Urinary bladder (tissue), 4 donors: ENCODE measurements around the gene SINHCAF. TPM values are rescaled to one million over a fixed set of nuclear protein-coding genes. Genes with fewer than 3 reads are reported as not detected.

Source experiments
- DNase-seq: peaks from one replicate; pipeline ENCODE4 v3.0.0-alpha.2; 2015; ENCODE audit errors: extremely low spot score
- H3K27ac ChIP-seq: one replicate; pipeline ENCODE4 v1.5.1; 2013; ENCODE audit warnings: low read depth, mild to moderate bottlenecking, moderate library complexity
- H3K36me3 ChIP-seq: one replicate; pipeline ENCODE4 v1.6.1; 2013; ENCODE audit warnings: mild to moderate bottlenecking, moderate library complexity; ENCODE audit not compliant: insufficient read depth
- H3K4me1 ChIP-seq: one replicate; pipeline ENCODE4 v1.6.1; 2013; ENCODE audit warnings: mild to moderate bottlenecking, moderate library complexity; ENCODE audit not compliant: insufficient read depth
- H3K4me3 ChIP-seq: one replicate; pipeline ENCODE4 v1.5.1; 2013; ENCODE audit warnings: low read depth, low read length
- whole genome bisulfite sequencing: extraction: QIAGEN DNeasy Blood & Tissue Kit; methylation state at CpG from one replicate; pipeline ENCODE4 v1.1.7; 2013; 5-methylcytosine and 5-hydroxymethylcytosine counted together
- polyA plus RNA-seq: library from polyadenylated mRNA; stranded (reverse); fragments of 200-250 nt; gene quantifications from one replicate; pipeline ENCODE4 v1.2.3, GENCODE V29; 2013
- total RNA-seq: library from RNA; depleted of rRNA; stranded (reverse); fragments of >200 nt; gene quantifications from one replicate; pipeline ENCODE4 v1.2.3, GENCODE V29; 2014
- donor health status: healthy with polysubstance abuse.
- donor health status: healthy.

Gene SINHCAF
- total and polyA plus RNA-seq, 2 donors, result 17.4 to 47.7 TPM

DNA sequence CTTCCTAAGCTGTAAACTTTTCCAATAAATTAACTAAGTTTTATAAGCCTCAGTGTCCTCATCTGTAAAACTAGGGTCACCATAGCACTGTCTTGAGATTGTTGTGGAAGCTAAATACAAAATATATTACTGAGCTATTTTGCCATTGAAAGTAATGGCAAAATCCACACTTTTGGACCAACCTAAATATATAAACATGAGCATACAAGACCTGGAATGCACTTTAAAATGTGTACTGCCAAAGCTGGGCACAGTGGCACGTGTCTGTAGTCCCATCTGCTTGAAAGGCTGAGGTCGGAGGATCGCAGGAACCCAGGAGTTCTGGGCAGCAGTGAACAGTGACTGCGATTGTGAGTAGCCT, 29.8 kb upstream of the SINHCAF start:
- WGBS, result 88% methylated on average over 4 of the region's 4 CpGs
- Histone ChIP-seq H3K4me1 (no peaks in the 10 kb centered on the region), H3K4me3 (no peak overlapping the region), H3K27ac (no peak overlapping the region), H3K36me3 (no peaks in the 10 kb centered on the region)
- no peak for DNase-seq

DNA sequence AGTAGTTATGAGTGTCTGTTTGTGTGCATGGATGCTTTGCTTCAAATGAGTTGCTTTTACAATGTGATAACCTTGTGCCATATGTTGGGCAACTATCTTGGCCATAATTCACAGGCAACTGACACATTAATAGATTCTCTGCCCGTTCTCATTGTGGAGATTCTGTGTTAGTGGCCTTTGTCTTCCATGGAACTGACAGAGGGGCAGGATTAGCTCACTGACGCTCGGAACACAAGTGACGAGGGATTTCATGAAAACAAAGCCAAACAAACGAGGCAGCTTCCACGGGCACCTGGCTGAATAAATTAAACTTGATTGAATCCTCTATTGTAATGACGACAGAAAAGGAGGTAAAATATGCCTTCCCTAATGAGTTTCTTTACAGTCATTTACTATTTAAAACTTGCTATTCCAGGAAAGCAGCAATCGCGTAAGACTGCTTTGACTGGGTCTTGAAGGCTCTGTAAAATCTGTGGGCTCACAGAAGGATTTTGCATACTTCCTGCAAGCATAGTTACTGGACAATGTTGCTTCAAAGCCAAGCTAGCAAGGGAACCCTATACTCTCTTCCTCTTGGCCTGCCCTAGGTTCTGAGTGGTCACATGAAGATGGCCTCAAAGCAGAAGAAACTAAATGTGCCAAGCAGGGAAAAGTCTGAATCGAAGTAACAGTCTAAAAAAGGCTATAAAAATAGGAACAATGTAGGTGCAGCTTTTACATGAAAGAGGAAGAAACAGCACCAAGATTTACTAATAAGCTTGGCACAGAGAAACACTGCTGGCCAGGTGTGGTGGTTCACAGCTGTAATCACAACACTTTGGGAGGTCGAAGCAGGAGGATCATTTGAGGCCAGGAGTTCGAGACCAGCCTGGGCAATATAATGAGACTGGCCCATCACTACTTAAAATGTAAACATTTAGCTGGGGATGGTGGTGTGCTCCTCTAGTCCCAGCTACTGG, 28.1 kb upstream of the SINHCAF start:
- H3K27ac ChIP-seq, result no peak overlapping the region
- H3K4me3 ChIP-seq, result no peak overlapping the region
- WGBS, result 43% methylated on average over 12 of the region's 12 CpGs
- H3K36me3 ChIP-seq, result no peaks in the 10 kb centered on the region
- H3K4me1 ChIP-seq, result no peaks in the 10 kb centered on the region
- no peak for DNase-seq

DNA sequence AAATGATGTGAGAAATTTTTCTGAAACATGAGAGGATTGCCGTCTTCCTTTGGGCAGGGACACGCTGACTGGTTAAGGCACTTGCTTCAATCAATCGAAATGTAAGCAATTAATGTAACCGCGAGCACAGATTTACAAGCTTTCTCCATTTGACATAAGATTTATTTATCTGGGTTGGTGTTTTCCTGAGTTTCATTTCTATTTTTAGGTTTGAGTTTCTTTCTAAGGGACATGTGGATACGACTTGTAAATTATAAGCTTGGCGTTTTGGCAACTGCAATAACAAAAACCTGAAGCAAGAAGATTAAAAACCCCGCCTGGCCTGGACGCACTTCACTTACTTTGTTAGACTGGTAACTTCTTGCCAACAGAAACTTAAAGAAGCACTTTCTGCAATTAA, 20.3 kb upstream of the SINHCAF start:
- Histone ChIP-seq H3K4me1 (no peaks in the 10 kb centered on the region), H3K36me3 (no peaks in the 10 kb centered on the region), H3K27ac (no peak overlapping the region), H3K4me3 (no peak overlapping the region)
- WGBS, result 15% methylated on average over 9 of the region's 9 CpGs
- no peak for DNase-seq

DNA sequence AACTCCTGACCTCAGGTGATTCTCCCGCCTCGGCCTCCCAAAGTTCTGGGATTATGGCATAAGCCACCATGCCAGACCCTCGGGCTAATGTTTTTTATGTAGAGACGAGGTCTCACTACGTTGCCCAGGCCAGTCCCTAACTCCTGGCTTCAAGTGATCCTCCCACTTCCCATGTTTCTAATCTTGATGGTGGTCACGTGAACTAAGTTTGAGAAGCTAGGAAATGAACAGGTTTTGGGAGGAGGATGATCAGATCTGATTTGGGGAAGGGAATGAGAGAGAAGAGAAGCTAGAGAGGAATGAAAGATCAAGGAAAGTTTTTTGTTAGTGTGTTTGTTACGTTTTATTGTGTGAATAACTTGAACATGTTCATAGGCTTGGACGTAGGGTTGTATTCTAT, 17.2 kb upstream of the SINHCAF start:
- WGBS, result 90% methylated on average over 8 of the region's 8 CpGs
- H3K36me3 ChIP-seq, result no peaks in the 10 kb centered on the region
- H3K27ac ChIP-seq, result no peak overlapping the region

DNA sequence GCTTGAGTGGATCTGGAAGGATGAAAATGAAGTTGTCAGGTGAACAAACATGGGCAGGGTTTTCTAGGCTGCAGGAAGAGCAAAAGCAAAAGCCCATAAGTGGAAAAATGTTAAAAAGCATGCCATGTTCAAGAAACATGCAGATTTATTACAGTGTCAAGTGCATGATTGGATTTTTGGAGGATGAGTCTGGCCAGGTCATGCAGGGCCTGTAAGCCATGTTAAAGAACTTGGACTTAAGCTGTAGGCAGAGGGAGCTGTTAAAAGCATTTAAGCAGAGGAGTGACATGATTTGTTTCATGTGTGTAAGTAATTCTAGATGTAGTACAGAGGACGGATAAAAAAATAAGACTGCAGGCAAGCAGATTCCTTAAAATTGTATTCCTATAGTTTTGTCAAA, 16.3 kb upstream of the SINHCAF start:
- no peak for DNase-seq
- Histone ChIP-seq H3K27ac (no peak overlapping the region), H3K4me3 (no peak overlapping the region), H3K36me3 (no peaks in the 10 kb centered on the region), H3K4me1 (no peaks in the 10 kb centered on the region)
- 62% methylated on average over 1 of the region's 1 CpG for WGBS

More for the DNA sequence above, 17.2 kb upstream of the SINHCAF start:
- no peaks in the 10 kb centered on the region for H3K4me1 ChIP-seq
- no peak overlapping the region for H3K4me3 ChIP-seq
- no peak for DNase-seq

DNA sequence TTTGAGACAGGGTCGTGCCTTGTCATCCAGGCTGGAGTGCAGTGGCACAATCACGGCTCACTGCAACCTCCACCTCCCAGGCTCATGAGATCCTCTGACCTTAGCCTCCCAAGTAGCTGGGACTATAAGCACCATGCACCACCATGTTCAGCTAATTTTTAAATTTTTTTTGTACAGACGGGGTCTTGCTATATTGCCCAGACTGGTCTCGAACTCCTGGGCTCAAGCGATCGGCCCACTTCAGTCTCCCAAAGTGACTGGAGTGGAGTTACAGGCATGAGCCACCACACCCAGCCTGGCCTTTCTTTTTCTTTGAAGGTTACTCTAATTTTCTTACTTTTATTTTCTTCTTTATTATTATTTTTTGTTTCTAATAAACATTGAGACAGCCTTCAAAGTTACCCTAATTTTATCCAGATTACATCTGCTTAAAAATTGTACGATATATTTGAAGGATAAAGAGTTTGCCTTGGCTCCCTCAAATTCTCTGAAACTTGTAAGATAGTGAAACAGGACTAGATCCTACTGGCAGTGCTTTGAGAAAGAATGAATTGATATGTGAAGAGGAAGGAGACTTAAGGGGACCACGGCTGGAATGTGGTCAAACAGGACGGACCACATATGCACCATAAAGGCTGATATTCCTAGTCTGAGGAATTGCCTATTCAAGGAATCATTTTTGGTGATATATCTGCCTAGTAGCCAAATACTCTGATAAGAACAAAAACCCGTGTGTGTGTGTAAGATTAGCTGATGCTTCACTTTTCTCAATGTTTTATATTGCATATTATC, 14.1 kb upstream of the SINHCAF start:
- no peaks in the 10 kb centered on the region for H3K36me3 ChIP-seq
- no peak overlapping the region for H3K4me3 ChIP-seq
- H3K4me1 ChIP-seq, result no peaks in the 10 kb centered on the region
- WGBS, result 81% methylated on average over 10 of the region's 10 CpGs
- no peak overlapping the region for H3K27ac ChIP-seq
- DNase-seq, result no peak

DNA sequence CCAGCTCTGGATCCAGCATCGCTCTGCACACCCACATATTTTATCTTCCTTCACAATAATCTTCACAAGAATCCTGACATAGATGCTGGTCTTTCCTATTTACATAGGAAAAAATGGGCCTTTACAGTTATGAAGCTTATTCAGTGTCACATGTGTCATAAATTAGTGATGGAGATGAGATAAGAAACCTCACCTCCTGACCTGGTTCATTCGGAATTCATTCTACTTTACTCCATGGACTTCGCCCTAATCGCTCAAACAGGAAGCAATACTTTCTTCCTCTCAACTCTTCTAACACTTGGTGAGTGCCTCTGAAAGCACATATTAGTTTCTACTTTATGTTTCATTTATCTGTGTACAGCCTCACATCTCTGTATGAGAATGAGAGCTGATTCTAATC, 12.0 kb upstream of the SINHCAF start:
- Histone ChIP-seq H3K4me1 (no peaks in the 10 kb centered on the region), H3K27ac (no peak overlapping the region), H3K4me3 (no peak overlapping the region), H3K36me3 (no peaks in the 10 kb centered on the region)
- WGBS, result 65% methylated on average over 4 of the region's 4 CpGs
- DNase-seq, result no peak

DNA sequence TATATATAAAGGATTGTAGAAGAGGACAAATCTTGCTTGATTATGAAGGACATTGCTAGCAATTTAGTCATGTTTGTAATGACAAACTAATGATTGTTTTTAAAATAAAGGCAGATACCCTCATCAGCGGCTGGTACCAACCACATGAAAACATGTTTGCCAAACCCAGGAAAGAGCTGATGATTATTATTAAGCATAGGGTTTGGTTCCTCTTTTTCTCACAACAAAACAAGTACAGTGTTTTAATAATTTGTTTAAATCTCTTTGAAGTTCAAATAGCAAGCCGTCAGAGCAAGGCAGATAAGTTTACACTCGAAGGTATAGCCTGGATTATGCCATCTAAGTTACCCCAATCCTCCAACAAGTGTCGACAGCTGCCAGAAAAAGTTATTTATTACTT, 5.3 kb upstream of the SINHCAF start:
- 67% methylated on average over 4 of the region's 4 CpGs for WGBS

DNA sequence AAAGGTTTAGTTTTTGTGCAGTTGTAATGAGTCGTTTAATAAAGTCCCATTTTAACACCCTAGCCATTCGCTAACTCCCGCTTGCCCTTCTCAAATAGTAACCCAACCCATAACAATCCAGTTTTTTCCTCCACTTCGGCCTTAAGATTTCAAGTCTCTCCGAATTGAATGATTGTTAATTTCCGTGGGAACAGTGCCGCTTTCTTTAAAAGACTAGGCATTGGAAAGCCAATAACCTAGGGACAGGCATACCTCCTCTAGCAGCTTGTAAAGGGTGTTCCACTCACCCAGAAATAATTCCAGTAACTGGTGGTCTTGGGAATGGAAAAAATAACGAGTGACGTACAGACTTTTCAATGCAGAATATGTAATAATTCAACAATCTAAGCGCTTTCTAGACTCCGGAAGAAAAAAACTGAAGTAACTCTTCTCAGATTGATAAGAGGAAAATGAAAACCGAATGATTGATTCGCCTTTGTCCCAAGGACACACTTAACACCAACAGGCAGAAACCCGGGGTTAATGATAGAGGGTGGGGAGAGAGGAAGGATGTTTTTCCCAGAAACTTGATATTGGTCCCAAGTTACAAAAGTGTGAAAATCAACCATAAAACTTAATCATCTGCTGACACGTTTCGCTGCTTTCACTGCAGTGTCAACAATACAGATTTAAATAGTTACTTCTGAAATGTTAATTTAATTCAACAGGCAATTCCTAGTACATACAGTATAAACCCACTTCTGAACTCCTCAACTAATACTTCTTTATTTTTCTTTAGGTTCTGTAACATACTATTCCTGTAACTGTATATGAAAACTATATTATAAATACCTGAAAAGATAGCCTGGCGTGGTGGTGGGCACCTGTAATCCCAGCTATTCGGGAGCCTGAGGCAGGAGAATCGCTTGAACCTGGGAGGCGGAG, 1.0 kb upstream of the SINHCAF start:
- no peaks in the 10 kb centered on the region for H3K4me1 ChIP-seq
- no peak for DNase-seq
- no peak overlapping the region for H3K4me3 ChIP-seq
- peak overlapping the region; percentile 82 for H3K27ac ChIP-seq
- H3K36me3 ChIP-seq, result no peaks in the 10 kb centered on the region
- 45% methylated on average over 20 of the region's 20 CpGs for WGBS

More for the DNA sequence above, 5.3 kb upstream of the SINHCAF start:
- H3K27ac ChIP-seq, result no peak overlapping the region
- no peak overlapping the region for H3K4me3 ChIP-seq
- DNase-seq, result no peak
- no peaks in the 10 kb centered on the region for H3K36me3 ChIP-seq
- no peaks in the 10 kb centered on the region for H3K4me1 ChIP-seq

DNA sequence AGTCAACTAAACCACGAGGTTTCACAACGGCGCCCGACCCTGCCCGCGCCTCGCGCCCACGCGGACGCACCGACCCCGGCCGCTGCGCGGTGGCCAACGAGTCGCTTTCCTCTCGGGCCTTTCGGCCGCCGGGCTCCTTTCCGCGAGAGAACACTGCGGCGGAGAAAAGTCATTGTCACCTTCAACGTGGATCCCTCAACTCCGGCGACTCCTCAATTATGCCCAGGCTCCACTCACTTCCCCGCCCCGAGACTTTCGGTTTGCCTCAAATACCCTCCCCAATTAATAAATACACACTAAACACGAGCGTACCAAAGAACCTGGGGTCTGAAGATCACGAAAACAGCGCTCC, 450 bp downstream of the SINHCAF start:
- no peaks in the 10 kb centered on the region for H3K4me1 ChIP-seq
- H3K4me3 ChIP-seq, result peak overlapping the region; percentile 59
- no peaks in the 10 kb centered on the region for H3K36me3 ChIP-seq
- WGBS, result under 1% methylated on average over 36 of the region's 36 CpGs
- DNase-seq, result no peak
- peak overlapping the region; percentile 34 for H3K27ac ChIP-seq

DNA sequence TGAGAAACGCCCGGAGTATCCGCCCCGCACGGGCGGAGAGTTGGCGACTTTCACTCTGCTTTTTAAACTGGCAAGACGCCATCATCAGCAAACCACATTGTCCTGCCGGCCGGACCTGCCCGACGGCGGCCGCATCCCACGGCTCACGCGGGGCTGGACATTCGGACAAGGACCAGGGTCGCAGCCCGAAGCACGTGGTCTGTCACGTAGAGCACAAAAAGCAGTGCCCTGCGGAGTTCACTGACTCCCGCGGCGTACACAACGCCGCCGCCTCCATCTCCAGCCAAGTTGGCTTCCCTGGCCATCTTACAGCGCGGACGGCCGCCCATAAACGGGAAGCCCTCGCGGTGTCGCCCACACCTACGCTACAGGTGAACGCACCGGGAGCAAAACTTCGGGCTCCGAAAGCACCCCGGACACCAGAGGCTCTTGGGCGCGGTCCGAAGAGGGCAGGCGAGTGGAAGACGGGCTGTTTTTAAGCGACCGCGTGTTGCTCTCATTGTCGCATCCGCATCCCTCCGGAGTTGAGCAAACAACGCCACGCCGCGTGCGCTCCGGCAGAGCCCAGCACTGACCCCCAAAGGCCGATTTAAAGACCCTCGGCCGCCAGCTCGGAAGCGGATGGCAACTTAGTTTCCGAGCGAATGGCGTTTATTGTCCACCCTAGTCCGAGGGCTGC, 966 bp downstream of the SINHCAF start:
- Histone ChIP-seq H3K4me3 (peak overlapping the region; percentile 59), H3K27ac (peak overlapping the region; percentile 88), H3K36me3 (no peaks in the 10 kb centered on the region), H3K4me1 (no peaks in the 10 kb centered on the region)
- no peak for DNase-seq
- under 1% methylated on average over 69 of the region's 69 CpGs for WGBS

DNA sequence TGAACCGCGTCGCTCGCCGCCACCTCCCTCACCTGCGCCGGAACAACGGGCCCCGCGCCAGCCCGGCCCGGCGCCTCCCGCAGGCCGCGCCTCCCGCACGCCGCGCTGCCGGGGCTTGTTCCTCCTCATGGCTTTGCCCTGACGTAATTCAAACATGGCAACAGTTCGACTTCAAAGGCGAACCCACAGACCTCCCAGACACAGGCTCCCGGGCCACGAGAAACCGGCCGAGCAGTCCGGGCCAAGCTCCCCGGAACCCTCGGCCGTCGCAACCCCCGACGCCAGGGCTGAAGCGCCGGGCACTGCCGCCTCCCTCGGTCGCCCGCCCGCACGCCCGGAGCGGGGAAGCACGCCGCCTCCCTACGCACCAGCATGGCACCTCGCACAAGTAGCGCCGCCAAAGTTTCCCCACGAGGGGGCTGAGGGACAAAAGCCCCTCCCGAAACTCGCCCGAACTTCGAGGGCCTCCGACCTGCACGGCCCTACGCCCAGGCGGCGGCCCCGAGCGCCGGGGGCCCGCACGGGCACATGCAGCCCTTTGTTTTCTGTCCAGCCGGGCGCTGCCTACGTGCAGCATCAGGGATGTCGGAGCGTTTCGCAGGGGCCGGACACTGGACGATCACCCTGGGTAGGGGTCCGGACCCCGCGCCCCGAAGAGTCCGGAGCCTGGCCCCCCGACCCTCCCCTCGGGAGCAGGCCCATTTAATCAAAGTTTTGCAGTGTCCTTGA, 1.7 kb downstream of the SINHCAF start:
- Histone ChIP-seq H3K4me1 (no peaks in the 10 kb centered on the region), H3K36me3 (no peaks in the 10 kb centered on the region), H3K27ac (peak overlapping the region; percentile 88), H3K4me3 (peak overlapping the region; percentile 59)
- DNase-seq, result peak; percentile 52
- under 1% methylated on average over 81 of the region's 81 CpGs for WGBS
